PC-3 (cell line): ENCODE measurements around the gene LRRC42.

Experiments
- EZH2 ChIP-seq: fragments of 300-600 bp; sonication (generic); IDR thresholded peaks from one replicate; pipeline ENCODE4 v1.6.1; 2017; ENCODE audit warnings: antibody characterized with exemption, mild to moderate bottlenecking, low read length; ENCODE audit not compliant: unreplicated experiment
- EZH2phosphoT487 ChIP-seq: fragments of 300-600 bp; sonication (generic); IDR thresholded peaks from 2 replicates; pipeline ENCODE4 v1.6.1; 2018; ENCODE audit warnings: mild to moderate bottlenecking, antibody characterized with exemption, low read length, borderline replicate concordance
- TF ChIP-seq, protein P1 (sequence below): fragments of 300-600 bp; sonication (generic); conservative IDR thresholded peaks from 2 replicates; pipeline ENCODE4 v1.5.1; 2017; ENCODE audit warnings: antibody characterized with exemption, low read depth, mild to moderate bottlenecking, low read length

DNA sequence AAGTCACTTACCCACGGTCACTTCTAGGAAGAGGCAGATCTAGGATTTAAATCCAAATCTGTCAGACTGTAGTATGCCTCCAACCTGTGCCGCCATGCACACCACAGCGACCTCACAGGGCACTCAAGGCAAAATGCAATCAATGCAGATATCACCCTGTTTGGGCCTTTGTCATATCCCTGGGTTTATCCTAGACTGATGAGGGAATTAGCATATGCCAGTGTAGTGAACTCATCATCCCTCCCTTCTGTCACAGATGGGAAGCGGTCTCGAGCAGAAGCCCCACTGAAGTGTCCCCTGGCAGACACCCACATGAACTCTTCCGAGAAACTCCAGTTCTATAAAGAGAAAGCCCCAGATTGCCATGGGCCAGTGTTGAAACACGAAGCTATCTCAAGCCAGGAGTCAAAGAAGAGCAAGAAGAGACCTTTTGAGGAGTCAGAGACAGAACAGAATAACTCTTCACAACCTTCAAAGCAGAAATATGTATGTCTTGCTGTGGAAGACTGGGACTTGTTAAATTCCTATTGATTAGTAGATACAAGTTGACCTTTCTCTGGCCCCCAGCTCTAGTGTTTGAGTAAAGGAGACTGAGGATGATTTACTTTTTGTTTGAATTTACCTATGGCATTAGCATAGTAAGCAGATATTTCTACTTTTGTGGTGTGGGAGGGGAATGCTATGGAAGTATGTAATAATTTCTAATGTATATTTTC lies 21.4 kb downstream of the LRRC42 start:
- TF ChIP-seq, protein P1, sequence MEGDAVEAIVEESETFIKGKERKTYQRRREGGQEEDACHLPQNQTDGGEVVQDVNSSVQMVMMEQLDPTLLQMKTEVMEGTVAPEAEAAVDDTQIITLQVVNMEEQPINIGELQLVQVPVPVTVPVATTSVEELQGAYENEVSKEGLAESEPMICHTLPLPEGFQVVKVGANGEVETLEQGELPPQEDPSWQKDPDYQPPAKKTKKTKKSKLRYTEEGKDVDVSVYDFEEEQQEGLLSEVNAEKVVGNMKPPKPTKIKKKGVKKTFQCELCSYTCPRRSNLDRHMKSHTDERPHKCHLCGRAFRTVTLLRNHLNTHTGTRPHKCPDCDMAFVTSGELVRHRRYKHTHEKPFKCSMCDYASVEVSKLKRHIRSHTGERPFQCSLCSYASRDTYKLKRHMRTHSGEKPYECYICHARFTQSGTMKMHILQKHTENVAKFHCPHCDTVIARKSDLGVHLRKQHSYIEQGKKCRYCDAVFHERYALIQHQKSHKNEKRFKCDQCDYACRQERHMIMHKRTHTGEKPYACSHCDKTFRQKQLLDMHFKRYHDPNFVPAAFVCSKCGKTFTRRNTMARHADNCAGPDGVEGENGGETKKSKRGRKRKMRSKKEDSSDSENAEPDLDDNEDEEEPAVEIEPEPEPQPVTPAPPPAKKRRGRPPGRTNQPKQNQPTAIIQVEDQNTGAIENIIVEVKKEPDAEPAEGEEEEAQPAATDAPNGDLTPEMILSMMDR = no peak
- no peak for TF ChIP-seq EZH2phosphoT487
- no peak for TF ChIP-seq EZH2
